Activated CD4-positive, CD25-positive, alpha-beta regulatory T cell (primary cell): ENCODE results near the gene HLA-B.

Experiments used
- DNase-seq, 4 experiments: peaks; one replicate each; lab custom pipeline; 2025; lab: John Stamatoyannopoulos, UW

Gene HLA-B

DNA sequence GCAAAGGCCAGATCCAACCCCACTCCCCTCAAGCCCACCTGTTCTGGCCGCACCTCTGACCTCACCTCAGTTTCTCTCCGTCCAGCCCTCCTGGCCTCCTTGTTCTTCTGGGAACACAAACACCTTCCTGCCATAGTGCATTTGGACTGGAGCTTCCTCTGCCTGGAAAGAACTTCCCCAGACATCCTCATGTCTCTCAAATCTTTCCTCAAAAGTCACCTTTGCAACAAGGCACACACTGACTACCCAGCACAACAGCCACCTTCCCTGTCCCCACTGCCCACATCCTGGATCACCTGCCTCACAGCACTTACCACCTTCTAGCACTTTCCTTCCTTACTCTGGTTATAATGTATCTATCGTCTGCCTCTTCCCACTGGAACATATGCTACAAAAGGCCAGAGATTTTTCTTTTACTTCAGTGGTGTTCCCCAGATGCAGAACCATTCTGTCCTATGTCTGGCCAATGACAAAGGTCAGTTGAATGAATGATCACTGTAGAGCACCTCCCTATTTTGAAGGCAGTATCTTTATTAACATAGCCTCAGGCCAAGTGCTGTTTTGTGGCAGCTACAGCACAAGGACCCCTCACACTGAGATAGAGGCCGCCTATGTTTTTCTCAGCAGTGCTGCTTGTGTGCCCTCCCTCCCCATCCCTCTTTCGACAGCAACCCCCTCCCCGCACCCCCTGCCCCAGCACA lies 4.1 kb downstream of the HLA-B start:
- DNase-seq: no peak

DNA sequence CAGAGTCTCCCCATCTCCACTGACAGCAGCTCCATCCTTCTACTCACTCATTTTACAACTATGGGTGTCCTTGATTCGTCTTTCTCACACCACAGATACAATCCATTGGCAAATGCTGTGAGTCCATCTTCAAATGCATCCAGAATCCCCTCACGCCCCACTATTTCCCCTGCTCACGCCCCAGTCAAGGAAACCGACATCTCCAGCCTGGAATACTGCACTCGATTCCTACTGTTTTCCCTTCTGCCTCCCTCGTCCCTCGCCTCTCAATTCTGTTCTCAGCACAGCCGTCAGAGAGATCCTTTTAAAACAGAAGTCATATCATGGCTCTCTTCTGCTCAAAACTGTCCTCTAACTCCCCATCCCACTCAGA lies 4.7 kb downstream of the HLA-B start:
- DNase-seq: no peak

DNA sequence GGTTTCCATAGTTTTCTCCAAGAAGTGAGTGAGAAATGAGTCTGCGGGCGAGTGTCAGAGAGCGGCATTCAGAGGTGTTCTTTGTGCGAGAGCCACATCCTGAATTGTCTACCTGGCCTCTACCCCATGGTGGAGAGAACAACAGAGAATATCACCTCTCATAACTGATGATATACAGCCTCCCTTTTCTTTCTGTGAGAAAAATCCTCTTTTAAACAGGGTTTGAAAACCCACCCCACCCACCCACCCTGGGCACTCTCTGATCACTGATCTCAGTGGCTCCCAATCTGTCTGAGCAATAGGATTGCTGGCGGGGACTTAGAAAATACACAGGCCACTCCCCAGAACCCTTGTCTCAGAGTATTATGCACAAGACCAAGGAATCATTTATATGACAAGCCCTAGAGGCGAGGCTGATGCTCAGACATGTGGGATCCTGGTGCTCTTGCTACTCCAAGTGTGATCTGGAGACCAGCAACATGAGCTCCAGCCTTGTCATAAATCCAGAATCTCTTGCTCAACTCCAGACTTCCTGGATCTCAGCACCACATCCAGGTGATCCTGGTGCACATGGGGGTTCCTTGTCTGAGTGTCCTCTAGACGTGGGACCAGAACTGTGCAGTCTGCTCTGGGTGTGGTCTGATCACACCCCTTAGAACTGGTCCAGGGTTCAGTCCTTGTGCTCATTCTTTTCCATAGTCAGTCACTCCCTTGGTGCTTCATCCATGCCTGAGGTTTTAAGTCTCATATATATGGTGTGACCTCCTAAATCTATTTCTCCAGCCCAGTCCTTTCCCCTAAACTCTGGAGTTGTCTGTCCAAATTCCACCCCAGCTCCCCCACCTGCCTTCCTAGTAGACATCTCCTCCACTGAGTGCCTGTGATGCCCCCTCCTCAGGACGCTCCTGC lies 5.3 kb downstream of the HLA-B start:
- DNase-seq: no peak

DNA sequence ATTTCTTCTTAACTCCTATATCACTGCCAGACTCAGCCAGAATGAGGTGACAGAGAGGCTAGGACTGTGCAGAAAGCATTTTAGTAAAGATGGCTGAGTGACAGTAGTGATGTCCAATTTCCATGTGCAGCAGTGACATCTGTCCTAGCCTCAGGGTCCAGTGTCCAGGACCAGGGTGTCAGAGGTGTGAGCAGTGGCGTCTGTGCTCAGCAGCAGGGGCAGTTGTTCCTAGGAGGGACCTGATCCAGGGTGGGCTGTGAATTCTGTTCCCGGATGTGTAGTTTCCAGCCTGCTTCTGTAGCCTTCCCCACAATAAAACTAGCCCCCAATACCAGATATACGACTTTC lies 6.0 kb downstream of the HLA-B start:
- DNase-seq: no peak

DNA sequence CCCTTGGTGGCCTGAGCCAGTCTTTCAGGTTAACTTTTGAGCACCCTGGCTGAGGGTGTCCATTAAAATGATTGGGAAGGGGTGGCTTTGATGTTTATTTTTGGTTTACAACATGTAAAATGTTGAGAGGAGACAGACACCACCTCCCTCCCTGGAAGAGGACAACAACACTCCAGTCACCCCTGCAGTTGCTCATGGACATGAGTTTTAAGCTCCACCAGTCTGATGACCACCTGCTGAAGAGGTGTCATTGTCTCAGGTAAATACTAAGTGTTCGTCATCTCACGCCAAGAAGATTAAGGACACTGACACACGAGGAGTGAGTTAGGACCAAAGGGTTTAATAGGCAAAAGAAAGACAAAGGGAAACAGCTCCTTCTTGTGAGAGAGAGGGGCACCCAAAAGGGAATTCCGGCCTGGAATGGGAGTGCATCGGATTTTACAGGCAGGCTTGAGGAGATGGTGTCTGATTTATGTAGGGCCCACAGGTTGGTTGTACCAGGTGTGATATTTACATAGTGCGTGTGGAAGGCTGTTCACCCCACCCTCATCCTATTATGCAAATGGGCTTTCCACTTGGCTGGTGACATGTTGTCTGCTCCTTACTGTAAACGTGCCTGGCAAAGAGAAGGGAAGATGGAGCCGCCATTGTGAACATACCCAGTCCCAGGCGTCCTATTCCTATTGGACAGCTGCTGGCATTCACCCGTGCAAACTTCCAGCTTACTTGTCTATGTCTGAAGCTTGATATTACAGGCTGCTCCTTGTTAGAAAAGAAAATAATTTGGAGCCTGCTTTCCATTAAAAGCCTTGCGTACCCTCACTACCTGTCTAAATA lies 6.6 kb downstream of the HLA-B start:
- no peak for DNase-seq

DNA sequence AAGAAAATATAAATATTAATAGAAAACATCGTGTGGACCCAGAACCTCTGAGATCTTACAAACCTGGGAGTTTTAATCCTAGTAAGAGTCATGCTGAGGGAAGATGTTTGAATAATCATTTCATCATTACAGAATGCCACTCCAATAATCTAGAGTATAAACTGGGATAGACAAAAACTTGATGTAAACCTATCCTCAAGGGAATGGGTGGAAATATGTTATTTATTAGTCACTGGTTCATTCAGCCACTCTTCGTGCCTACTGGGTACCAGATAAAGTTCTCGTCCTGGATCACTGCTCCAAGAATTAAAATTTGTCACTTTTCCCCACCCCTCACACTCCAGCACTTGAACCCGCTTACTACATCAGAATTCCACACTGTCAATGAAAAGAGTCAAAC lies 7.7 kb downstream of the HLA-B start:
- DNase-seq: no peak

DNA sequence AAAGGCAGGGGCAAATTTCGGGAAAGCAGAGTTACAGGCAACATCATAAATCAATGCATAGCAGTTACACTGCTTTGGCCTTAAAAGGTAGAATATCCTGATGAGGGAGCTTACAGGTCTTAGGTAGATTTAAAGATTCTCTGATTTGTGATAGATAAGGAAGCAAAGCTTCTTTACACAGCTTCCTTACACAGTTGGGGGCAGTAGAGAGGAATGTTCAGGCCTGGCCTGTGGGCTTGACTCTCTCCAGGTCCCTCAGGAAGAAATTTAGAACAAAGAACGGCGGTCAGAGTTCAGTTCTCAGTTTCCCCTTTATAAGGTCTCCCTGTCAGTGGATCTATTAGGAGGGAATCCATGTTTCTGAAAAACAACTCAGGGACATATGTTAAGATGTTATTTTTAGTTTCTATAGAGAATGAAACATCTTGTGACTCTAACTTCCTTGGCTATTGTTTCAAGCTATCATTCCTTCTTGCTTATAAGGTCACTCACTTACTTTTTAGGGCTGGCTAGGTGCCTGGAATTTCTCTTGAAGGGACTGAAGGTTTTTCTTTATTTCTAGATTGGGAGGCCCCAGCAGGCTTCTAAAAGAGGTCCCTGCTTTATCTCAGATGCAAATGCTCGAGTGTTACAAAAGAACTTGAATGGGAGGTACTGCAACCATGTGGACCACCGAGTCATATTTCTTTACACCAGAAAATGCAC lies 11.8 kb downstream of the HLA-B start:
- no peak for DNase-seq

DNA sequence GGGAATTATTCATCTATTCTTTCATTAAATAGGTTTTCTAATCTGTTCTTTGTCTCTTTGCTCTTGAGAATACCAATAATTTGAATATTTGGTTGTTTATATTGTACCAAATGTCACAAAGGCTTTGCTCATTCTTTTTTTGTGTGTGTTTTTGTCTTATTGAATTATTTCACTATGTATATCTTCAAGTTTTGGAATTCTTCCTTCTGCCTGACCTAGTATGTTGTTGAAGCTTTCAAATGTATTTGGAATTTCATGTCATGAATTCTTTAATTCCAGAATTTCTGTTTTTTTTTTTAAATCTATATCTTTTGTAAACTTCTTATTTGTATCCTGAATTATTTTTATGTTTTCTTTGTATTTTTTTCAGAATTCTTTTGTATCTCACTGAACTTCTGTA lies 16.8 kb downstream of the HLA-B start:
- DNase-seq: no peak

DNA sequence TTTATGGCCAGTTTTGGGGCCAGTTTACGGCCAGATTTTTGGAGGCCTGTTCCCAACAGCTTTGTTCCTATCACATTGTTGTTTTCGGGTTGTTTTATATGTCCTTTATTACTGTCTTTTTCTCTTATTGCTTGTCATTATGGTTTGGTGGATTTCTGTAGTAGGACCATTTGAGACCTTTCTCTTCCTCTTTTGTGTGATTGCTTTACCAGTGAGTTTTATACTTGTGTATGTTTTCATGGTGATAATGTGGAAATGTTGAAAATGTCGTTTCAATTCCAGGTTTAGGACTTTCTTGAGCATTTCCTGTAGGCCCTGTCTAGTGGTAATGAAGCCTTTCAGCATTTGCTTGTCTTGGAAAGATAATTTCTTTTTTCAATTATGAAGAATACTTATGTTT lies 17.8 kb downstream of the HLA-B start:
- no peak for DNase-seq

DNA sequence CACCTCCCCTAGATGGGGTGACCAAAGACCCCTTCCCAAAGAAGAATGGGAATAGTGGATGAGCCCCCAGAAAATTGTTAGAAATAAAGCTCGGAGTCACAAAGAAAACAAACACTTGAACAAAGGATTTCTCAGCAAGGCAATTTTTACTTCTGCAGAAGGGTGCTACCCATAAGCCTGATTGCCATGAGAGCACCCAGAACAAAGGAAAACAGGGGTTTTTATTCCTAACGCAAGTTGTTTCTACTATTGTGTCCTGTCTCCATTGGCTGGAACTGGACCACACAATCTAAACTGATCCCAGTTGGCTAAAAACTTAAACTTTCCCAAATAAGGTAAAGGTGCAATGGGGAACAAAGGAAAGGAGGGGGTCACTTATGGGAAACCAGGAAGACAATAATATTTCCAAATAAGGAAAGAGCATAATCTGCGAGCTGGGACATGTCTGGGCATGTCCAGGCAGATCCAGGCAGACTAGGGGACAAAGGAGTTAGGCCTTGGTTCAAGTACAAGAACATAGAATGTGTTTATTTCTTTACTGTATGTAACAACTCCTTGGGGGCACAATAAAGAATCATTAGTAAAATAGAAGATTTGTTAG lies 20.0 kb downstream of the HLA-B start:
- DNase-seq: no peak

DNA sequence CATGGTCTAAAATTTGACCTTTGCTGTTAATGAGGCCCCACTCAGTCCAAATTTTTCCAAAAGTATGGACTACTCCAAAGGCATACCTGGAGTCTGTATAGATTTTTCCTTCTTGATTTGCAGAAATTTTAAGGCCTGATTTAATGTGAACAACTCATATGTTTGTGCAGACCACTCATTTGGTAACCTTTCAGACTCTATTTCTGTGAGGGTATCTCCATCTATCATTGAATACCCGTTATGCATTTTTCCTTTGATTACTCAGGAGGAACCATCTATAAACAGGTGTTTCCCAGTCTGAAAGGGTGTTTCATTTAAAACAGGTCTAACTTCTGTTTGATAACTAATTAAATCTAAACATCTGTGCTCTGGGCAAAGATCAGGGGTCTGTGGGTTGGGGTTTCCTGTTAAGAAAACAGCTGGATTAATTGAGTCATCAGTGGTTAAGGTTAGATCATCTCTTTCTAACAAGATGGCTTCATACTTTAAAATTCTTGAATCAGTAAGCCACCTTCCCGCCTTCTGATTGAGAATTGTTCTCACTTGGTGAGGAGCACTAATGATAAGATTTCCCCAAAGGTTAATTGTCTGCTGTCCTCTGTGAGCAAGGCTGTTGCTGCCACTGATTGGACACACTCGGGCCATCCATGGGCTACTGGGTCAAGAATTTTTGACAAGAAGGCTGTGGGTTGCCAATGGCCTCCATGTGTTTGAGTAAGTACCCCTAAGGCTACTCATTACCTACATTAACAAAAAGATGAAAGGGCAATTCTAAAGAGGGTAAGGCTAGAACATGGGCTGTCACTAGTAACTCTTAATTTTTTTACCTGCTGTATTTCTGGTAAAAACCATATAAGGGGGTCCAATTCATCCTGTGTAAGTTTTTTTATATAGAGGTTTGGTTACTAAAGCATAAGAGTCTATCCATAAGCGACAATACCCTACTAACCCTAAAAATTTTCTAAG lies 24.1 kb downstream of the HLA-B start:
- DNase-seq: no peak

DNA sequence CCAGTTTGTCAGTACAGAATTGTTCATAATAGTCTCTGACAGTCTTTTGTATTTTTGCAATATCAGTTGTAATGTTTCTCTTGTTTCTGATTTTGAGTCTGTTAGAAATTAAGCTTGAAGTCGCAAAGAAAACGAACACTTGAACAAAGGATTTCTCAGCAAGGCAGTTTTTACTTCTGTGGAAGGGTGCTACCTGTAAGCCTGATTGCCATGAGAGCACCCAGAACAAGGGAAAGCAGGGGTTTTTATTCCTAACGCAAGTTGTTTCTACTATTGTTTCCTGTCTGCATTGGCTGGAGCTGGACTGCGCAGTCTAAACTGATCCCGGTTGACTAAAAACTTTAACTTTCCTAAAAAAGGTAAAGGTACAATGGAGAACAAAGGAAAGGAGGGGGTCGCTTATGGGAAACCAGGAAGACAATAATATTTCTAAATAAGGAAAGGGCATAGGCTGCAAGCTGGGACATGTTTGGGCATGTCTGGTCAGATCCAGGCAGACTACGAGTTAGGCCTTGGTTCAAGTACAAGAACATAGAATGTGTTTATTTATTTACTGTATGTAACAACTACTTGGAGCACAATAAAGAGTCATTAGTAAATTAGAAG lies 28.5 kb downstream of the HLA-B start:
- no peak for DNase-seq

DNA sequence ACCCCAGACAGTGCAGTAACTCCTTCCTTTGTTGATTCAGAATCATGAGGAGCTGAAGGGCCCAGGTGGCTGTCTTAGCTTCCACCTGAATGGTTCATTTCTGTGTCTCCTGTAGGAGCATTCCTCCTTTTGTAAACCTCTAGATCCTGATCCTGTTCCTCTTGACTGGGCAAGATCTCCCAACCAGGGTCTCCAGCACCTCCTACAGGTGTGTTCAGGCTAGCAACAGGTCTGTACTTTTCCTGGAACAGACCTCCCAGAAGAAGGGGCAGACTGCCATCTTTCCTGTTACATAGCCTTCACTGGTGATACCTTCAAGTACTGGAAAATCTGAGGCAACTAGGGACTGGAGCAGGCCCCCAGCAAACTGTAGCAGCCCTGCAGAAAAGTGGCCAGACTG lies 35.2 kb downstream of the HLA-B start:
- no peak for DNase-seq

DNA sequence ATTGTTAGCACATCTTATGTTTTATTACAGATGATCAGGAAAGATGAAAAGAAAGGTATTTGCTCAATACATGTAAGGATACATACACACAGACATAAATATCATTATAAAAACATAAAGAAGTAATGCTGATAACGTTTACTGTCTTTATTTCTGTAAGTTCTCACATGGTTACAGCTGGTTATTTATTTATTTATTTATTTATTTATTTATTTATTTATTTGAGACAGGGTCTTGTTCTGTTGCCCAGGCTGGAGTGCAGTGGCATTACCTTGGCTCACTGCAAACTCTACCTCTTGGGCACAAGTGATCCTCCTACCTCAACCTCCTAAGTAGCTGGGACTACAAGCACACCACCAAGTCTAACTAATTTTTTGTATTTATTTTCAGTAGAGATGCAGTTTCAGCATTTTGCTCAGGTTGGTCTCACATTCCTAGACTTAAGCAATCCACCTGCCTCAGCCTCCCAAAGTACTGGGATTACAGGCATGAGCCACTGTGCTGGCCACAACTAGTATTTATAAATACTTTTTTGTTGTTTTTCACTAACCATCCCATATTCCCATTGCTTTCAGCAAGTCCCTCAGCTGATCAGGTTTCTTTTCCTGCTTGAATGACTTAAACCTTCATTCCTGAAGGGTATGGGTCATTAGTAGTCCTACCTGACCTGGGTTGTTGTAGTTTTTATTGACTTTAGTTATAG lies 35.8 kb downstream of the HLA-B start:
- DNase-seq: no peak

DNA sequence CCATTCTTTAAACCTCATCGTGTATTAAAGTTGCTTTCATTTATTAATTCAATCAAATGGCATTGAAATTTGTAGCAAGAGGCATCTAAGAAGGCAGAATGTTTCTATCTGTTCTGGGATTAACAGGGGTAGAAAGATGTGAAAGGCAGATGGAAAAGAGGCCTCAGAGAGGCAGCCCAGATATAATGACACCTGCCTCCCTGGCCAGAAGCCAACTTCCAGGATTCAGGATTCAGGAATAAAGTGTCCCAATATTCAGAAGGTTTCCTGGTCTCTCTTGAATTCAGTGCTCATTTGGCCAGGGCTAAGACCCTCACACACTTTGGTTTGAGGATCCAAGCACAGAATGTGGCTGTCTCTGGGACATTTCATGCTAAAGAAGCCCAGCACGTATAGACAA lies 39.9 kb downstream of the HLA-B start:
- no peak for DNase-seq

DNA sequence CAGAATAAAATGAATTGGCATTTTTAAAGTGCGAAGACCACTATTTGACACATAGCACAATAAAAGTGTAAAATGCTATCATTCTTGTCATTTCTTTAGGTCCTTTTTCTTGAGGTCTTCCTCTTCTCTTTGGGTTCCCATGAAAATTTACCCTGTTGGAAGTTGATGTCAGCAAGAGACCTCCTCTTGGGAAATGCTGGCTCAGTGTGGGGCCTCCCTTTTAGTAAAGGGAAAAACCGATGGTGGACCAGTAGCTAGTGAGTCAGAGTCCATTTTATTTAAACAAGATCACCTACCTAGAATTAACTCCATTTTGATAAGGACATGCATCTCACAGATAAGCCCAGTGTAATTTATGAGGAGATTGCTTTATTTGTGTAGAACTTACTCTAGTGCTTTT lies 47.3 kb downstream of the HLA-B start:
- DNase-seq: no peak

DNA sequence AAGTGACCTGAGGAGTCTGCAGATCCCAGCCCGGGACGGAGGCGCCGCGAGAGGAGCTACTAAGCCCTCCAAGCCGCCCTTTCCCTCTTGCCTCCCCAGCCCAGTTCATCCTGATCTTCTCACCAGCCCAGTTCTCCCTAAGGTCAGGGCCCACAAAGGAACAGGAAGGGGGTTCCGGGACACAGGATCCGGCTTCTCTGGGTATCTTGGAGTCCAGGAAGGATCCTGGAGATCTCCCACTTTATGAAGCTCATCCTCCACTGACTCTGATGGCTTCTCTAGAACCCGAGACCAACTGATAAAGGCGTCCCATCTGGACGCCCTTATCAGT lies 48.2 kb downstream of the HLA-B start:
- no peak for DNase-seq

DNA sequence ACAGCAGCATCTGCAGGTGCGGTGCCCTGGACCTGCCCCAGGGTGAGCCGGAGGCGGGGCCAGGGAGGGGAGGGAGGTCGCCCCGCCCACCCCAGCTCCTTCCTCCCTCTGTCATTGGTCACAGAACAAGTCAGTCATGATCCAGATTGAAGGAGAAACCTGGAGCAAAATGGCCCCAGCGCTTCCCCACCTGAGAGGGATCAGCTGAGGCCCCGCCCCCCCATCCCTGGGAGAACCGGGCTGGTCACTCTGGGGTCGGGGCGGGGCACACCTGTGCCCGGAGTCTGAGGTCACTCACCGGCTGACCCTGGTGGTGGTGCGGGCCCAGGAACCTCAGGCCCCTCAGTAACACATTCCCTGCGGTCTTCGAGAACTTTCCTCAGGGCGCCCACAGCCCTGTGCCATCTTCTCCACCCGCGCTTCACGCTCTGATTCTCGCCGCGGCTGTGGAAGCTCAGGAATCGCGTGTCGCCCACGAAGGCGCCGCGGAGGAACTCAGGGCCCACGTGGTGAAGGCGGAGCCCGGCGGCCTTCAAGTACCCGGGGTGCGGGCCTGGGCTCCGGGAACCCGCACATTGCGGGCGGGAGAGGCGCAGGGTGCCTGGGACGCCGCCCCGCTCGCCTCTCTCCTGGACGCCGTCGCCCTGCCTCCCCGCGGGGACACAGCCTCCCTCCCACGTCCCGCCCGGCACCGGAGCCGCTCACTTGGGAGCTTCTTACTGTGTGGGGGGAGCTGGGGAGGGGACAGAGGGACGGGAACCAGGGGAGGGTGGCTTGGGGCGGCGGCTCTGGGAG lies 48.7 kb downstream of the HLA-B start:
- DNase-seq: peak; percentile 32 to 50 (median 44)

DNA sequence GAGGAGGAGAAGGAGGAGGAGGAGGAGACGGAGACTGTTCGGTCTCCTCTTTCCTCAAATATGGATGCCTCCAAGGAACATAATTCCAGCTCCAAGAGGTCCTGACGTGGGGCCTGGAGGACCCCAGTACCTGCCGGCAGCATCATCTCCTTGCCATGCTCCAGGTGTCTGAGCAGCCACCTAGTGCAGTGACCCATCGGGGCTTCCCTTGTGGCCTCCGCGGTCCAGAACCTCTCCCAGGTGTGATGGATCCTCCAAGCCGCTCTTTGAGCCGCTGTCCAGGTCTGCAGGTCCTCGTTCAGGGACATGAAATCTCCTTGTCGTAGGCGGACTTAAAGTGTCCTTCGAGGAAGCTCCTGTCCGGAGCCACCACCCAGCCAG lies 49.3 kb downstream of the HLA-B start:
- DNase-seq: no peak
